Measurements from ENCODE around the gene ST8SIA3. TPM values are rescaled to one million over a fixed set of nuclear protein-coding genes. Genes with fewer than 3 reads are reported as not detected.

Gene ST8SIA3
- total RNA-seq, 1 experiment from 2014 or later = 1.9 TPM

- no peaks in the 10 kb centered on the region for H3K27me3 ChIP-seq (ENCODE audit: insufficient read depth, low read length)
- H3K9ac ChIP-seq (ENCODE audit: extremely low read depth, insufficient read length, low read length) = no peak overlapping the region
- no peak overlapping the region for H2BK120ac ChIP-seq (ENCODE audit: low read depth, low read length, poor library complexity, severe bottlenecking)
These were observed 16.0 kb upstream of the ST8SIA3 start for GRCh38 chr18:57336343-57336742.

More at GRCh38 chr18:57336343-57336742, 16.0 kb upstream of the ST8SIA3 start:
- H3K4me1 Mint-ChIP-seq = peaks cover 0 to 11% of the 10 kb centered on the region in 2 experiments; a peak in 2 of 4 replicates
- DNase-seq = no peak
- H3K18ac ChIP-seq (ENCODE audit: insufficient read length, low read depth, low read length) = no peak overlapping the region
- no peak overlapping the region for H2BK5ac ChIP-seq (ENCODE audit: insufficient read length, low read length)
- no peak overlapping the region for H3K14ac ChIP-seq (ENCODE audit: insufficient read depth, low read length)
- no peak overlapping the region for H3K4ac ChIP-seq (ENCODE audit: low read depth, low read length)
- no peak overlapping the region for H3K27ac ChIP-seq (ENCODE audit: insufficient read length, low read depth, low read length)
- H3K4me2 ChIP-seq (ENCODE audit: insufficient read depth, insufficient read length, low read length) = no peak overlapping the region
- H3K4me3 Mint-ChIP-seq = no peak overlapping the region
- no peaks in the 10 kb centered on the region for H3K36me3 Mint-ChIP-seq (ENCODE audit: insufficient read depth in 1 of 3, low read depth in 3 of 3)
- no peak overlapping the region for H4K5ac ChIP-seq (ENCODE audit: insufficient read length, low read depth, low read length)
- no peak for TF ChIP-seq CTCF (conservative IDR thresholded peaks at IDR 0.05)
- H4K8ac ChIP-seq (replicated peaks; ENCODE audit: insufficient read length, low read depth, low read length) = no peak overlapping the region
- H3T11ph ChIP-seq (ENCODE audit: low read length) = no peak overlapping the region
- H3K4me1 ChIP-seq (ENCODE audit: insufficient read depth, low read length) = no peaks in the 10 kb centered on the region
- H2BK15ac ChIP-seq (ENCODE audit: low read depth, low read length) = no peak overlapping the region
- no peak overlapping the region for H2AFZ ChIP-seq (ENCODE audit: low read length)
- peaks cover 7% of the 10 kb centered on the region for H3K27me3 Mint-ChIP-seq (ENCODE audit: low read depth)
- no peak overlapping the region for H4K91ac ChIP-seq (ENCODE audit: insufficient read length, low read depth, low read length)
- H3K27ac Mint-ChIP-seq = no peak overlapping the region
- no peaks in the 10 kb centered on the region for H3K9me3 ChIP-seq (ENCODE audit: control insufficient read depth, low read depth, low read length)
- no peaks in the 10 kb centered on the region for H3K79me1 ChIP-seq (ENCODE audit: insufficient read depth, low read depth, low read length, poor library complexity, severe bottlenecking)
- H3K79me2 ChIP-seq (ENCODE audit: insufficient read depth, low read length) = no peaks in the 10 kb centered on the region
- no CpG with 5 or more reads among the region's 2 CpGs for WGBS (ENCODE audit: extremely low coverage, insufficient read length, low lambda C conversion rate)
- H3K23ac ChIP-seq (ENCODE audit: insufficient read length, low read depth, low read length) = no peak overlapping the region
- no peaks in the 10 kb centered on the region for H3K23me2 ChIP-seq (ENCODE audit: insufficient read length, low read depth, low read length, poor library complexity, severe bottlenecking)
- H2BK20ac ChIP-seq (ENCODE audit: low read depth, low read length, poor library complexity, severe bottlenecking) = no peak overlapping the region
- H3K56ac ChIP-seq (ENCODE audit: insufficient read length, low read depth, low read length) = no peak overlapping the region
- H4K20me1 ChIP-seq (ENCODE audit: control insufficient read depth, insufficient read depth, insufficient read length) = no peaks in the 10 kb centered on the region
- H2BK12ac ChIP-seq (ENCODE audit: insufficient read length, low read depth, low read length) = no peak overlapping the region
- H3K9me3 Mint-ChIP-seq = no peaks in the 10 kb centered on the region
- no peak overlapping the region for H2AK5ac ChIP-seq (ENCODE audit: insufficient read length, low read length)

All from H9 (cell line).